ENCODE measurements around the gene NKTR. TPM values are rescaled to one million over a fixed set of nuclear protein-coding genes. Genes with fewer than 3 reads are reported as not detected.

The NKTR gene
- total RNA-seq, 4 donors from 2014 or later, result 17.9 to 134 (median 56.3) TPM

- Histone ChIP-seq H3K4me3 (no peak overlapping the region), H3K9me3 (no peaks in the 10 kb centered on the region), H3K4me1 (peaks cover 0 to 38% (median 12%) of the 10 kb centered on the region in 3 donors), H3K27ac (no peak overlapping the region), H3K36me3 (peaks cover 0 to 15% of the 10 kb centered on the region in 2 donors), H3K27me3 (no peaks in the 10 kb centered on the region)
- 68% methylated on average over 2 to 7 of the region's 15 CpGs for WGBS, 2 donors (ENCODE audit: low coverage in 1 of 2)
- TF ChIP-seq CTCF (IDR thresholded peaks at IDR 0.05) (no peak), POLR2A (IDR thresholded peaks at IDR 0.05) (no peak), POLR2AphosphoS5 (IDR thresholded peaks at IDR 0.05) (no peak), EP300 (IDR thresholded peaks at IDR 0.05) (no peak)
- no peak for ATAC-seq
Observed at GRCh38 chr3:42665050-42665878, 64.8 kb downstream of the NKTR start.

GRCh38 chr3:42666022-42666421 is 65.5 kb downstream of the NKTR start:
- no peak for ATAC-seq
- no peak overlapping the region for H3K4me3 ChIP-seq
- WGBS, 2 donors (ENCODE audit: low coverage in 1 of 2), result 67 to 100% methylated on average over 1 to 5 of the region's 8 CpGs
- no peaks in the 10 kb centered on the region for H3K9me3 ChIP-seq
- no peak for TF ChIP-seq POLR2A (IDR thresholded peaks at IDR 0.05)
- H3K36me3 ChIP-seq, result peaks cover 0 to 10% of the 10 kb centered on the region in 2 donors
- H3K4me1 ChIP-seq, result peaks cover 0 to 32% (median 12%) of the 10 kb centered on the region in 3 donors
- peak overlapping the region in 3 of 4 donors; percentile 6 to 21 (median 13) for H3K27ac ChIP-seq
- no peaks in the 10 kb centered on the region for H3K27me3 ChIP-seq

GRCh38 chr3:42666577-42666998 is 66.1 kb downstream of the NKTR start:
- no peak overlapping the region for H3K4me3 ChIP-seq
- H3K36me3 ChIP-seq, result peaks cover 0 to 6% of the 10 kb centered on the region in 2 donors
- ATAC-seq, result no peak
- no peak for TF ChIP-seq POLR2AphosphoS5 (IDR thresholded peaks at IDR 0.05)
- no peak for TF ChIP-seq EP300 (IDR thresholded peaks at IDR 0.05)
- no peak for TF ChIP-seq POLR2A (IDR thresholded peaks at IDR 0.05)
- TF ChIP-seq CTCF (IDR thresholded peaks at IDR 0.05), result no peak
- peak overlapping the region in 2 of 4 donors; percentile 13 to 21 for H3K27ac ChIP-seq
- WGBS, 2 donors (ENCODE audit: low coverage in 1 of 2), result 90% methylated on average over 2 of the region's 4 CpGs; no CpG with 5 or more reads in 1 of the 2 donors
- H3K27me3 ChIP-seq, result no peaks in the 10 kb centered on the region
- H3K9me3 ChIP-seq, result no peaks in the 10 kb centered on the region
- H3K4me1 ChIP-seq, result peaks cover 0 to 32% (median 12%) of the 10 kb centered on the region in 3 donors

- no peaks in the 10 kb centered on the region for H3K27me3 ChIP-seq
- peak overlapping the region in 1 of 4 donors; percentile 21 for H3K27ac ChIP-seq
- TF ChIP-seq POLR2AphosphoS5 (IDR thresholded peaks at IDR 0.05) (no peak), EP300 (IDR thresholded peaks at IDR 0.05) (no peak), POLR2A (IDR thresholded peaks at IDR 0.05) (no peak), CTCF (IDR thresholded peaks at IDR 0.05) (no peak)
- H3K4me1 ChIP-seq, result peaks cover 0 to 32% (median 12%) of the 10 kb centered on the region in 3 donors
- no peaks in the 10 kb centered on the region for H3K9me3 ChIP-seq
- 80% methylated on average over 1 of the region's 7 CpGs; no CpG with 5 or more reads in 1 of the 2 donors for WGBS, 2 donors (ENCODE audit: low coverage in 1 of 2)
- ATAC-seq, result no peak
- H3K36me3 ChIP-seq, result peaks cover 0 to under 1% of the 10 kb centered on the region in 2 donors
- no peak overlapping the region for H3K4me3 ChIP-seq
Observed at GRCh38 chr3:42667096-42667522, 66.6 kb downstream of the NKTR start.

- TF ChIP-seq EP300 (IDR thresholded peaks at IDR 0.05) (no peak), POLR2A (IDR thresholded peaks at IDR 0.05) (no peak), POLR2AphosphoS5 (IDR thresholded peaks at IDR 0.05) (no peak), CTCF (IDR thresholded peaks at IDR 0.05) (no peak)
- 35 to 36% methylated on average over 3 to 5 of the region's 8 CpGs for WGBS, 2 donors (ENCODE audit: low coverage in 1 of 2)
- H3K4me3 ChIP-seq, result no peak overlapping the region
- no peaks in the 10 kb centered on the region for H3K27me3 ChIP-seq
- no peaks in the 10 kb centered on the region for H3K36me3 ChIP-seq
- ATAC-seq, result no peak
- H3K4me1 ChIP-seq, result peaks cover 0 to 32% (median 12%) of the 10 kb centered on the region in 3 donors
- H3K27ac ChIP-seq, result no peak overlapping the region
- no peaks in the 10 kb centered on the region for H3K9me3 ChIP-seq
Observed at GRCh38 chr3:42667523-42668412, 67.3 kb downstream of the NKTR start.
